OCI-LY7 (cell line): ENCODE data around the gene MROH2A.

Source experiments
- CTCF ChIP-seq: fragments of 200-600 bp; sonication (generic); conservative IDR thresholded peaks from 2 replicates; pipeline ENCODE4 v1.5.1; 2014; ENCODE audit warnings: mild to moderate bottlenecking, antibody characterized with exemption, low read length, moderate library complexity, mixed read lengths
- EZH2phosphoT487 ChIP-seq: fragments of 200-600 bp; sonication (generic); IDR thresholded peaks from 2 replicates; pipeline ENCODE4 v1.6.1; 2018; ENCODE audit warnings: low read depth, borderline replicate concordance, mild to moderate bottlenecking, mixed run types, antibody characterized with exemption, low read length, moderate library complexity, mixed read lengths

DNA sequence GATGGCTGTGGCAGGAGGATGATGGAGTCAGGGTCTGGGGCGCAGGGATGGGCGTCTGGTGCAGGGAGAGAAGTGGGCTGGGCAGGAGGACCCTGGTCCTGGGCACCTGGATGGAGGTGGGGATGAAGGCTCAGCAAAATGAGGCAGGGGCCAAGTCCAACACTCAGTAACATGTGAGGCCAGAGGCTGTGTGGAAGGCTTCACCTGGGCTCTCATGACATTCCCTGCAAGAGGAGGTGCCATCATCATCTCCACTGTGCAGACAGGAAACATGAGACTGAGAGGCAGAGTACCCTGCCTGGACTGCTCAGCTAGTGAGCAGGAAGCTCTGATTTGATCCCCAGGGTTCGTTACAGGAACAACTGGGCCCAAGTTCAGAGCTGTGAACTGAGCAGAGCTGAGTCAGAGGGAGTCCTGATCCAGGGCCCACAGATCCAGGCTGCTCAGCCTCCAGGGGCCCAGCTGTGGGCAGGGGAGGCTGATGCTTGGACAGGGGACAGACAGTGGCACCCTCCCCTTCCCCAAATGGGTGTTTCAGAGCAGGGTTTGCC, 39.3 kb downstream of the MROH2A start:
- TF ChIP-seq CTCF (no peak), EZH2phosphoT487 (no peak)
